Caco-2 (cell line): Measurements from ENCODE around the gene IL1F10. TPM values are rescaled to one million over a fixed set of nuclear protein-coding genes. Genes with fewer than 3 reads are reported as not detected.

Experiments
- BruUV-seq: library from RNA; stranded (reverse); fragments of 400-500 nt; replicated peaks from 2 replicates; lab custom pipeline; 2021; lab: Mats Ljungman, UMichigan
- CTCF ChIA-PET: fragments of 300-600 bp; sonication (Branson Sonifier 250); formaldehyde crosslinking; loops from one replicate; lab custom pipeline; 2022; ENCODE audit warnings: antibody characterized with exemption; lab: Charles Lee
- POLR2A ChIA-PET: fragments of 300-600 bp; sonication (Branson Sonifier 250); formaldehyde crosslinking; loops from one replicate; lab custom pipeline; 2022; ENCODE audit warnings: antibody characterized with exemption; lab: Charles Lee
- DNase-seq, 2 experiments: peaks; one replicate each; pipeline versions ENCODE4 v3.0.0 to v3.0.0-alpha.2; 2020 to 2022
- H3K27me3 ChIP-seq: replicated peaks from 2 replicates; pipeline ENCODE4 v1.6.0; 2011; ENCODE audit warnings: low read length; ENCODE audit not compliant: control insufficient read depth, insufficient read depth
- H3K36me3 ChIP-seq: 2 replicates; pipeline ENCODE4 v1.5.1; 2011; ENCODE audit warnings: low read length; ENCODE audit not compliant: control insufficient read depth, insufficient read depth
- H3K4me1 ChIP-seq: fragments of 250-450 bp; sonication (Bioruptor Pico); 2 replicates; pipeline ENCODE4 v1.5.1; 2020; ENCODE audit warnings: mild to moderate bottlenecking
- H3K4me3 ChIP-seq: 2 replicates; pipeline ENCODE4 v1.5.1; 2011; ENCODE audit warnings: low read depth, mild to moderate bottlenecking, control low read depth, low read length
- H3K9me3 ChIP-seq: fragments of 250-450 bp; sonication (Bioruptor Pico); 2 replicates; pipeline ENCODE4 v1.5.1; 2020; ENCODE audit warnings: mild to moderate bottlenecking, moderate library complexity
- H3K27ac Mint-ChIP-seq: one replicate; pipeline ENCODE4 v1.8.0; 2022; ENCODE audit warnings: mixed read lengths; ENCODE audit not compliant: unreplicated experiment
- H3K27me3 Mint-ChIP-seq: one replicate; pipeline ENCODE4 v1.8.0; 2022; ENCODE audit warnings: mixed read lengths; ENCODE audit not compliant: insufficient read depth, unreplicated experiment
- H3K36me3 Mint-ChIP-seq: one replicate; pipeline ENCODE4 v1.8.0; 2022; ENCODE audit warnings: mild to moderate bottlenecking, mixed read lengths; ENCODE audit not compliant: insufficient read depth, unreplicated experiment
- H3K4me1 Mint-ChIP-seq: one replicate; pipeline ENCODE4 v1.8.0; 2022; ENCODE audit warnings: low read depth, mixed read lengths; ENCODE audit not compliant: unreplicated experiment
- H3K4me3 Mint-ChIP-seq: one replicate; pipeline ENCODE4 v1.8.0; 2022; ENCODE audit warnings: mild to moderate bottlenecking, moderate library complexity, mixed read lengths; ENCODE audit not compliant: unreplicated experiment
- H3K9me3 Mint-ChIP-seq: one replicate; pipeline ENCODE4 v1.8.0; 2022; ENCODE audit warnings: mixed read lengths; ENCODE audit not compliant: unreplicated experiment
- intact Hi-C: fragments of 100-400 bp; cut with micrococcal nuclease; formaldehyde crosslinking; loops from one replicate; pipeline ENCODE4 v1.10.0; 2022; ENCODE audit not compliant: unreplicated experiment
- total RNA-seq: library from RNA; stranded (reverse); gene quantifications from 2 replicates; pipeline ENCODE4 v1.2.3, GENCODE V29; 2022
- TF ChIP-seq, protein P1 (sequence below), 2 experiments: fragments of 200-600 bp in 1 of 2; IDR thresholded peaks; 1 replicate in 1 of 2; 2 replicates in 1 of 2; pipeline versions ENCODE4 v1.5.1 to v1.8.0; 2011 to 2022; ENCODE audit warnings: antibody characterized with exemption in 1 of 2, control low read depth in 1 of 2, inconsistent platforms in 1 of 2, low read depth in 1 of 2, low read length in 1 of 2, mild to moderate bottlenecking in 1 of 2, moderate library complexity in 1 of 2; ENCODE audit not compliant: insufficient read depth in 1 of 2, severe bottlenecking in 1 of 2, unreplicated experiment in 1 of 2

Gene IL1F10
- total RNA-seq, 1 experiment from 2014 or later = not detected

DNA sequence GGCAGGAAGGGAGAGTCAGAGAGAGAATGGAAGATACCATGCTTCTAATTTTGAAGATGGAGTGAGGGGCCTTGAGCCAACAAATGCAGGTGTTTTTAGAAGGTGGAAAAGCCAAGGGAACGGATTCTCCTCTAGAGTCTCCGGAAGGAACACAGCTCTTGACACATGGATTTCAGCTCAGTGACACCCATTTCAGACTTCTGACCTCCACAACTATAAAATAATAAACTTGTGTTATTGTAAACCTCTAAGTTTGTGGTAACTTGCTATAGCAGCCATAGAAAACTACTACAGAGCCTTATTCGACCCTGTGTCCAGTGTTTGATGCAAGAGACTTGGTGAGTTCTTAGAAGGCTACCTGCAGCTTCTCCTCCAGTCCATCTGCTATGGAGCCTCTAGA lies 7.8 kb downstream of the IL1F10 start:
- POLR2A ChIA-PET = no interaction called here
- Histone ChIP-seq H3K4me3 (no peak overlapping the region), H3K27me3 (no peaks in the 10 kb centered on the region), H3K4me1 (no peaks in the 10 kb centered on the region; the same call in 1 of the 2 replicates), H3K9me3 (no peaks in the 10 kb centered on the region), H3K36me3 (no peaks in the 10 kb centered on the region)
- CTCF ChIA-PET = interaction anchor here (1.0 kb wide), 1 partner anchor 123 kb away, joined by 3 read pairs; no protein-coding TSS in a partner anchor
- TF ChIP-seq, protein P1, sequence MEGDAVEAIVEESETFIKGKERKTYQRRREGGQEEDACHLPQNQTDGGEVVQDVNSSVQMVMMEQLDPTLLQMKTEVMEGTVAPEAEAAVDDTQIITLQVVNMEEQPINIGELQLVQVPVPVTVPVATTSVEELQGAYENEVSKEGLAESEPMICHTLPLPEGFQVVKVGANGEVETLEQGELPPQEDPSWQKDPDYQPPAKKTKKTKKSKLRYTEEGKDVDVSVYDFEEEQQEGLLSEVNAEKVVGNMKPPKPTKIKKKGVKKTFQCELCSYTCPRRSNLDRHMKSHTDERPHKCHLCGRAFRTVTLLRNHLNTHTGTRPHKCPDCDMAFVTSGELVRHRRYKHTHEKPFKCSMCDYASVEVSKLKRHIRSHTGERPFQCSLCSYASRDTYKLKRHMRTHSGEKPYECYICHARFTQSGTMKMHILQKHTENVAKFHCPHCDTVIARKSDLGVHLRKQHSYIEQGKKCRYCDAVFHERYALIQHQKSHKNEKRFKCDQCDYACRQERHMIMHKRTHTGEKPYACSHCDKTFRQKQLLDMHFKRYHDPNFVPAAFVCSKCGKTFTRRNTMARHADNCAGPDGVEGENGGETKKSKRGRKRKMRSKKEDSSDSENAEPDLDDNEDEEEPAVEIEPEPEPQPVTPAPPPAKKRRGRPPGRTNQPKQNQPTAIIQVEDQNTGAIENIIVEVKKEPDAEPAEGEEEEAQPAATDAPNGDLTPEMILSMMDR (IDR thresholded peaks at IDR 0.05; ENCODE audit: insufficient read depth in 1 of 2, low read depth in 1 of 2, low read length in 1 of 2, severe bottlenecking in 1 of 2, unreplicated experiment in 1 of 2) = no peak
- Mint-ChIP-seq H3K27ac (no peak overlapping the region), H3K36me3 (no peaks in the 10 kb centered on the region), H3K9me3 (no peaks in the 10 kb centered on the region), H3K27me3 (no peaks in the 10 kb centered on the region), H3K4me3 (no peak overlapping the region), H3K4me1 (no peaks in the 10 kb centered on the region)
- no TSS peak for BruUV-seq
- no peak for DNase-seq
- intact Hi-C loops = no loop called here

DNA sequence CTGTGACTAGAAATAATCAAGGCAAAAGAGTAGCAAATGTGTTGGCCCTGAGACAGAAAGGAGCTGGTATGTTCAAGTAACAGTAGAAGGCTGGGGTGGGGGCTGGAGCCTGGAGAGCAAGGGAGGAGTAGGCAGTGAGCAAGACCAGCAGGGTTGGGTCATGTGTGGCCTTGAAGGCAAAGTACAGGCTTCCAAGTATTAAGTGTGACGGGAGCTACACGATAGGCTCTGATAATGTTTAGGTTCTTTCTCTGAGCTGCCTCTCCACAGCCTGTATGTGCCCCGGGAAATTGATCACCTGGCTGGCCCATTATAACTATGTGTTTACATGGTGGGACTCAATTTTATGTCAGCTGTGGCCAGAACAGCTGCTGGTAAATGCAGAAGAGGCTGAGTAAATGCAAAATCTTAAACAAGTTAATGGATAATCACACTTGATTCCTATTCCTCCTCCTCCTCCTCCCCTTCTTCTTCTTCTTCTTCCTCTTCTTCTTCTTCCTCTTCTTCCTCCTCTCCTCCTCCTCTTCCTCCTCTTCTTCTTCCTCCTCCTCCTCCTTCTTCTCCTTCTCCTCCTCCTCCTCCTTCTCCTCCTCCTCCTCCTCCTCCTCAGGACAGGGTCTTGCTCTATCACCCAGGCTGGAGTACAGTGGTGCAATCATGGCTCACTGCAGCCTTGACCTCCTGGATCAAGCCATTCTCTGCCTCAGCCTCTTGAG lies 9.3 kb downstream of the IL1F10 start:
- Histone ChIP-seq H3K27me3 (no peaks in the 10 kb centered on the region), H3K4me3 (no peak overlapping the region), H3K9me3 (no peaks in the 10 kb centered on the region), H3K4me1 (no peaks in the 10 kb centered on the region), H3K36me3 (no peaks in the 10 kb centered on the region)
- Mint-ChIP-seq H3K9me3 (no peaks in the 10 kb centered on the region), H3K27me3 (no peaks in the 10 kb centered on the region), H3K27ac (no peak overlapping the region), H3K4me3 (no peak overlapping the region), H3K4me1 (no peaks in the 10 kb centered on the region), H3K36me3 (no peaks in the 10 kb centered on the region)
- ChIA-PET CTCF (interaction anchor here (0.9 kb wide), 1 partner anchor 313 kb away, joined by 3 read pairs; no protein-coding TSS in a partner anchor), POLR2A (no interaction called here)
- no peak for DNase-seq
- TF ChIP-seq, protein P1 (IDR thresholded peaks at IDR 0.05; ENCODE audit: insufficient read depth in 1 of 2, low read depth in 1 of 2, low read length in 1 of 2, severe bottlenecking in 1 of 2, unreplicated experiment in 1 of 2) = no peak
- no TSS peak for BruUV-seq
- intact Hi-C loops = no loop called here

DNA sequence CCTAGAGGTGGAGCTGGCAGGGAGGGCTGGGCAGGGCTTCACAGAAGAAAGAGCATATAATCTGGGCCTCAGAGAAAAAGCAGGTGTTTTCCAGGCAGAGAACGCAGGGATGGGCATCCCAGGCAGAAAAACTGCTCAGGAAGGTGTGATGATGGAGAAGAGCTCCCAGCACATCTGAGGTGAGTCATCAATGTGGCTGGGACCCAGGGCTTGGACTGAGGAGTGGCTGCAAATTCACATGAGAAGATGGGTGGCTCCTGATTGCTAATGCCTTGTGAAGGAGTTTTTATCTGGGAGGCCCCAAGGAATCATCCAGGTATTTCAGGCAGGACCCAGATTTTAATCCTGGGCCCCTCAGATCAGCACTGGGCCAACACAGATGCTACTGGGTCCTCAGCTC lies 10.2 kb downstream of the IL1F10 start:
- Mint-ChIP-seq H3K9me3 (no peaks in the 10 kb centered on the region), H3K27ac (no peak overlapping the region), H3K27me3 (no peaks in the 10 kb centered on the region), H3K4me1 (no peaks in the 10 kb centered on the region), H3K4me3 (no peak overlapping the region), H3K36me3 (no peaks in the 10 kb centered on the region)
- intact Hi-C loops = no loop called here
- no peak overlapping the region for H3K4me3 ChIP-seq
- H3K27me3 ChIP-seq = no peaks in the 10 kb centered on the region
- TF ChIP-seq, protein P1 (IDR thresholded peaks at IDR 0.05; ENCODE audit: insufficient read depth in 1 of 2, low read depth in 1 of 2, low read length in 1 of 2, severe bottlenecking in 1 of 2, unreplicated experiment in 1 of 2) = no peak
- H3K36me3 ChIP-seq = no peaks in the 10 kb centered on the region
- ChIA-PET POLR2A (no interaction called here), CTCF (no interaction called here)
- H3K9me3 ChIP-seq = no peaks in the 10 kb centered on the region
- no peak for DNase-seq
- no peaks in the 10 kb centered on the region for H3K4me1 ChIP-seq
- no TSS peak for BruUV-seq
